Smooth muscle cell of the brain vasculature (primary cell): ENCODE measurements around the gene ARMC9.

Source experiments
- DNase-seq: peaks from one replicate; pipeline ENCODE4 v3.0.0-alpha.2; 2012; ENCODE audit warnings: low read depth, low spot score

Gene ARMC9

GRCh38 chr2:231413456-231413855 lies 215.0 kb downstream of the ARMC9 start:
- no peak for DNase-seq

DNA sequence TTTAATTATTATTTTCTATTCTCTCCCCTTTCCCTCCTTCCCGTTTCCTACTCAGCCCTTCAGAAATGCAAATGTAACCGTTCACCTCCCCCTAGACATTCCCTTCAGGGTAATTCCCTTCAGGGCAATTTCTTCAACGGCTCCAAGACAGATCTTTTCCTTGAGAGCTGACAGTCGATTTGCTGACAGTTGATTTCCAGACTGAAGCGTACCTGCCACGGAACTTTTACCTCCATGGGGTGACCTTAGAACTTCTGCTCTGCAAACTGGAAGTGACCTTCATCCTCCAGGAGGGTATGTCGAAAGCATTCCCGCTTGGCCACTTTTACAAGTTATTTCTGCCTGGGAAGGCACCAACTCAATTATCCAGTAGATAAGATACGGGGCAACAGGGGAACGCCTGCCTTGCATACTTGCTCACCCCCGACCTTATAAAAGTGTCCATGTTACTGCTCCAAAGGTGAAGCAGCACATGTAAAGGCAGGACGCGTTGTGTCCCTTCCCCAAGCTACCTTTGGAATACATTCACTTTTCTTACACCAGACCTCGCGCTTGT lies 215.6 kb downstream of the ARMC9 start:
- DNase-seq = no peak

DNA sequence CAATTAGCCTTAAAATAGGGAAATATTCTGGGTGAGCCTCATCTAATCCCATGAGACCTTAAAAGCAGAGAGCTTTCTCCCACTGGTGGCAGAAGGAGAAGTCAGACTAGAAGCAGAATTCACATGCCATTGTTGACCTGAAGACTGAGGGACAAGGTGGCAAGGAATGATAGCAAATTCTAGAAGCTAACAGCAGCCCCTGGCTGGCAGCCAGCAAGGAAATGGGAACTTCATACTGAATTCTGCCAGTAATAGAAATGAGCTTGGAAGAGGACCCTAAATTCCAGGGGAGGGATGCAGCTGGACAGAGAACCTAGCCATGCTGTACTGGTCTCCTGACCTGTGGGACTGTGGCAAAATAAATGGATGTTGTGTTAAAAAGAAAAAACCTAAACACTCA lies 216.6 kb downstream of the ARMC9 start:
- DNase-seq = no peak

- DNase-seq = no peak
These were observed 220.6 kb downstream of the ARMC9 start for GRCh38 chr2:231418820-231419640.

GRCh38 chr2:231421051-231421580 lies 222.7 kb downstream of the ARMC9 start:
- DNase-seq = no peak

- DNase-seq = no peak
These were observed 223.6 kb downstream of the ARMC9 start for GRCh38 chr2:231422056-231422455.

GRCh38 chr2:231423176-231423575 lies 224.7 kb downstream of the ARMC9 start:
- DNase-seq = no peak
